NCI-H69 (cell line): ENCODE data around the gene TMEM121.
A peak's percentile ranks its signal among the peaks of the same experiment; 100 is the strongest.

ENCODE experiments used
- DNase-seq: peaks from one replicate; lab custom pipeline; 2025; lab: John Stamatoyannopoulos, UW

Gene TMEM121

GRCh38 chr14:105498430-105499255 lies 27.7 kb upstream of the TMEM121 start:
- DNase-seq = no peak

DNA sequence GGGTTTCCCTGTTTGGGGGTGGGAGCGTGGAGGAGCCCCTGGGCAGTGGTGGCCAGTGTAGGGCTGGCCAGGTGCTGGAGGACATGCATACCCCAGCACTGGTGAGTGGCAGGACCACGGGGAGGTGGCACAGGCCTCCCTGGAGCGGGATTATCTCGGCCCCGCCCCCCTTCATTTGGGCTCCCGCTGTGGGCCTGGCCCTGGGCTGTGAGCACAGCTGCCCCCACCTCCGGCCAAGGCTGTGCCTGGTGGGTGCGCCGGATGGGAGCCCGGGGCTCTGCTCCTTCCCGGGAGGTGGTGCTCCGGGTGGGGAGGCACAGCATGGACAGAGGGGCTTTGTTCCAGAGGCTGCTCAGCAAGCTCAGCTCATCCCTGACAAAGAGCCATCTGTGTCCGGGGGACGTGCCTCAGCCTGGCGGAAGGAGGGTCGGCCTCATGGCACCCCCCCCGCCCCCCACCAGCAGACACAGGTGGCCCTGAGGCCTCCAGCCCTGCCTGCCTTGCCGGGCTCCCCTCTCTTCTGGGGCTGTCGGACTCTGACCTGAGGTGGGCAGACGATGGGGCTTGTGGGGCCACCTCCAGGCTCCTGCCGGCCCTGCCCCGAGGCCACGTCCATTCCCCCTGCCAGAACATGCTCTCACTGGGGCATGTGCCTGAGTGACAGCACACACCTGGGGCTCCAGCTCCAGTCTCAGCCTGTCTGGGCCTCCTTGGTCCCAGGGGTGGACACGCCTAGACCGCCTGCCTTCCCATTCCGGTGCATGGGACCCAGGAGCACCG lies 26.9 kb upstream of the TMEM121 start:
- no peak for DNase-seq

- no peak for DNase-seq
Measured at GRCh38 chr14:105500036-105500725, 26.2 kb upstream of the TMEM121 start.

DNA sequence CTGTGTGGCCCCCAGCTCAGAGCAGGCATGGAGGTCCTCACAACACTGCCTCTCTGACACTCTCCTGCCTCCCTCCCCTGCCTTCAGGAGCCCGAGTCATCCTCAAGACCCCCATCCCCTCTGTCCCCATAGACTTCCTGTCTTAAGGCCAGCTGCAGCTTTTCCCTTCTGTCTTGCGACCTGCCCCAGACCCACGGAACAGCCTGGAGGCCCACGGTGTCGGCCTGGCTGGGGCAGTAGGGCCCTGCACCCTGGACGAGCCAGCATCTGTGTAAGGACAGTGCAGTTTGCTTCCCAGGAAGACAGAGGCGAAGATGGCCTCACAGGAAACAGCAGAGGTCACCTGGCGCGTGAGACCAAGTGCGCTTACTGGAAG lies 25.7 kb upstream of the TMEM121 start:
- no peak for DNase-seq

DNA sequence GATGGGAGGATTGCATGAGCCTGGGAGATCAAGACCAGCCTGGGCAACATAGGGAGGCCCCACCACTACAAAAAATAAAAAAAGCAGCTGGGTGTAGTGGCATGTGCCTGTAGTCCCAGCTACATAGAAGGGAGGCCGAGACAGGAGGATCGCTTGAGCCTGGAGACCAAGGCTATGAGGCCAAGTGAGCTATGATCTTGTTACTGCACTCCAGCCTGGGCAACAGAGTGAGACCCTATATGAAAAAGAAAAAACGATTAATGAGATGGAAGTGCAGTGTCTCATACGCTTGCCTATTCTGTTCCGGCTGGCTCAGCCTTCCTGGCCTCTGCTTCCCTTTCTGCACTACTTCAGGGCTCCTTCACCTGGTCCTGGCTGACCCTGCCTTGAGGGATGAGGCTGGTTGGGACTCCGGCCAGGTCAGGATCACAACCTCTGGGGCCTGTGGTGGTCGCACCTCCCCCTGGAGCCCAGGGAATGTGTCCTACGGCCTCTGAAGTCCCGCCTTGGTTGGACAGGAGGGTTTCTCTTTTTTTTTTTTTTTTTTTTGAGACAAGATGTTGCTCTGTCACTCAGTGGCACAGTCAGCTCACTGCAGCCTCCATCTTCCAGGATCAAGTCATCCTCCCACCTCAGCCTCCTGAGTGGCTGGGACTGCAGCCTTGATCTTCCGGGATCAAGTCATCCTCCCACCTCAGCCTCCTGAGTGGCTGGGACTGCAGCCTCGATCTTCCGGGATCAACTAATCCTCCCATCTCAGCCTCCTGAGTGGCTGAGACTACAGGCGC lies 24.7 kb upstream of the TMEM121 start:
- no peak for DNase-seq

DNA sequence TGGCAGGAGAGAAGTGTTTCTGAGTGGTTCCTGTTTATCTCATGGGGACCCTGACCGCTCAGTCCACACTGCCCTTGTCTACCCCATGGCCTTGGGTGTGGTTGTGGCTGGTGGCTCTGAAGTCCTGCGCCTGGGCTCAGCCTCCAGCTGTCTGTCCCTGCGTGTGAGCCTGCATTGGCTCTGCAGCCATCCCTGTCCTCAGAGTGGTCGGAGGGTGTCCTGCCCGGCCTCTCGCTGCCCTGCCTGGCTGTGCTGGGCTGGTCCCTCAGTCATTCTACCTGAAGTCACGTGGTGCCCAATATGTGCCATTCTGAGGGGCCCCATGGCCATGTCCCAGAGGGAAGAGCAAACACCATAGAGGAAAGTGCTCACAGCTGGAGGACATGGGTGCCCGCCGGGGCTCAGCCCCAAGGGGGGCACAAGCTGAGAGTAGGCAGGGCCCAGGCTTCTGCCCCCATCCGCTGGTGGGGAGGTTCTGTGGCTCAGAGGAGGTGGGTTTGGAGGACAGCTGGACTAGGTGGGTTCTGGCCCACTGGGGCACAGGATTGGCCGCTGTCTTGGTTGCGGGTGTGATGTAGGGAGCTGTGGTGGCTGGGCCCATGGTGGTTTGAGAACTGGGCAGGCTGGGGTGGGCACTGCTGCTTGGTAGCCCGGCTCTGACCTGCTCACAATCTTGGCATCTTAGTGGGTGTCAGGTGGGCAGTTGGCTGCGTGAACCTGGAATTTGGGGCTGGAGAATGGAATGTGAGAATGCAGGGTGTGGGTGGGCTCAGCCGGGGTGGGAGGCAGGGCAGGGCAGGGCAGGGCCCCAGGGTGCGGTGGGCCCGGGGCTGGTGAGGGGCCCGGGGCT lies 23.7 kb upstream of the TMEM121 start:
- DNase-seq = no peak

- no peak for DNase-seq
Measured at GRCh38 chr14:105503296-105503640, 23.1 kb upstream of the TMEM121 start.

- DNase-seq = no peak
Measured at GRCh38 chr14:105503935-105504692, 22.3 kb upstream of the TMEM121 start.

DNA sequence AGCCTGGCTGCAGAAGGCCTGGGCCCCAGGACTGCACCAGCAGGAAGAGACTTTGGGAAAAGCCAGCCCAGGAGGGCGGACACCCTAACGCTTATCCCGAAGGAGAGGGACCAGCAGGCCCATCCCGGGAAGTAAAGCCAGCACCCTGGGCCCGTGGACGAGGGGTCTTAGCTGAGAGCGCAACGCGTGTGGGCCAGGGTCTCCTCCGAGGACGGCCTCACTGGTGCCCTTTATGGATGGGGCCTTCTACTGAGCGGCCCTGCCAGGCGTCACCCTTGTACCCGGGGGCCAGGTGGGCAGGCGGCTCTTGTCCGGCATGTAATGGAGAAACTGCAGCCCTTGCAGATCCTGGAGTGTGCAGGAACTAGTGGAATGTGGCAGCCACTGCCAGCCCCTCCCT lies 21.3 kb upstream of the TMEM121 start:
- DNase-seq = no peak

GRCh38 chr14:105507247-105507646 lies 19.1 kb upstream of the TMEM121 start:
- no peak for DNase-seq

DNA sequence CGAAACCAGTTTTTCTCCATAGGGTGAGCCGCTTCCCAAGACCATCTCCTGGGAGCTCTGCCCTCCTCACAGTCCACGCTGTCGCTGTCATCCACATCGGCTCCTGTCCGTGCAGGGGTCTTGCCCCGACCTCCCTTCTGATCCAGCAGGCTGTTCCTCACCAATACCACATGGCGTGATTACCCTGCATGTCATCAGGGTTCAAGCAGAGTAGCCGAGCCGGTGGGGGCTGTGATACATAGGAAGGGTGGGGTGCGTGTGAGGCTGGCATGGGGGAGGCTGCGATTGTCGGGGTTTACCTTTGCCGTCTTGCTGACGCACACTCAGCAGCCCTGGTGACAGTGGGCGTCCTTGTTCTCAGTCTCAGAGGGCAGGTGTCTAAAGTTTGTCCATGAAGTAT lies 18.3 kb upstream of the TMEM121 start:
- DNase-seq = no peak

DNA sequence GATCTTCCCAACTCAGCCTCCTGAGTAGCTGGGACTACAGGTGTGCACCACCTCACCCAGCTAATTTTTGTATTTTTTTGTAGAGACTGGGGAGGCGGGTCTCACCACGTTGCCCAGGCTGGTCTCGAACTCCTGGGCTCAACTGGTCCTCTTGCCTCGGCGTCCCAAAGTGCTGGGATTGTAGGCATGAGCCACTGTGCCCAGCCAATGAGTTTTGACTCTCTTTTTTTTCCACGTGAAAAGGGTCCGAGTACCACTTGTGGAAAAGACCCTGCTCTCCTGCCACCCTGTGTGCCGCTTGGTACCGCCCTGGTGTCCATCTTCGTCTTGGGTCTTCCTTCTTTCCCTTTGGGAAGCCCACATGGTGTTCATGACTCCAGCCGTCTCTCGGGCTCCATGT lies 17.8 kb upstream of the TMEM121 start:
- DNase-seq = no peak

DNA sequence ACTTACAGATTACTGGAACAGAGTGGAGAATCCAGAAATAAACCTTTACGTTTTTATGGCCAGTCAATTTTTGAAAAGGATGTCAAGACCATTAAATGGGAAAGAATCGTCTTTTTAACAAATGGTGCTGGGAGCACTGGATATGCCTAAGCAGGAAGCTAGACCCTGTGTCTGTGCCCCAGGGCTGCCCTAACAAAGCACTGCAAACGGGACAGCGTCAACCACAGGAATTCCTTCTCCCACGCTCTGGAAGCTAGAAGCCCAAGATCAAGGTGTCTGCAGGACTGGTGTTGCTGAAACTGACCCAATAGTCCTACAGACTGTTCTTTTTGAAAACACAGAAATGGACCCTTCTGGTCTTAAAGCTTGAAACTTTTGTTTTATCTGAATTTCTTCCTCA lies 9.3 kb upstream of the TMEM121 start:
- DNase-seq = no peak

DNA sequence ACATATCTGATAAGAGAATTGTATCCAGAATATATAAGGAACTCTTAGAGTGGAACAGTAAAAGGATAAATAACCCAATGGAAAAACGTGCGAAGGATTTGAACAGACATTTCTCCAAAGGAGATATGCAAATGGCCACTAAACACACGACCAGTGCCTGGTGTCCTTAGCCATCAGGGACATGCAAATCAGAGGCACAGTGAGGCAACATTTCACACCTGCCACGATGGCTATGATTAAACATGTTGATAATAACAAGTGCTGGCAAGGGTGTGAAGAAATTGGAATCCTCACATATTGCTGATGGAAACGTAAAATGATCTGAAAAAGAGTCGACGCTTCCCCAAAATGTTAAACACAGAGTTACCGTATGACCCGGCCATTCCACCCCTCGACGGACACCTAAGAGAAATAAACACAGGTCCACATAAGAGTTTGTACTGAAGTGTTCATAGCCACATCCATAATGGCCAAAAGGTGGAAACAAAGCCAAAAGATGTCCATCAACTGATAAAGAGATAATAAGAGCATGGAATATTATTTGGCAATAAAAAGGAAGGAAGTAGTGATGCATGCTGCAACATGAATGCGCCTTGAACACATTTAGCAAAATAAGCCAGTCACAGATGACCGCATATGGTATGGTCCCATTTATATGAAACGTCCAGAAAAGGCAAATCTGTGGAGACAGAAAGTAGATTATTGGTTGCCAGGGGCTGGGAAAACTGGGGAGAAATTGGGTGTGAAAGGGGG lies 6.3 kb upstream of the TMEM121 start:
- DNase-seq = no peak

- DNase-seq = no peak
Measured at GRCh38 chr14:105525326-105525725, 1.1 kb upstream of the TMEM121 start.

DNA sequence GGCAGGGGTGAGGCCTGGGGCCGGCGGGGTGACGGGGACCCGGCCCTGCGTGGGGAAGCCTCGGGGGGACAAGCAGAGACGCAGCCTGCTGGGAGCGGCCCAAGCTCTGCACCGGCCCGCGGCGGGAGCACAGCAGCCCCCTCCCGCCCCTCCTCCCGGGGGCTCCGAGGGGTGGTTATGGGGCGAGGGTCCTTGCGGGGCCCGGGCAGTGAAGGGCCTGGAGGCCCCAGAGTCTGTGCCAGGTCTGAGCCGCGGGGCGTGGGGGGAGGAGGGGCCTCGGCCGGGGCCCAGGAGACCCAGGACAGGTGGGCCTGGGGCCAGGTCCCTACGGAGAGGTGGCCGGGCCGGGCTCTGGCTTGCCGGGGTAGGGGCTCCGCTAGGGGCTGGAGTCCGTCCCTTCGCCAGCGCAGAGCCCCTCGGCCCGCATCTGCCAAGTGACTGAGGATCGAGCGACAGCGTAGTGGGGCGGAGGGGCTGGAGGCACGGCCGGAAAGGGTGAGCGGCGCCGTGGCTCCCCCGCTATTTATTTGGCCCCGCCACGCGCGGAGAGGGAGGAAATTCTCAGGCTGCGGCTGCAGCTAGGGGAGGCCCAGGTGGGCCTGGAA lies 495 bp downstream of the TMEM121 start:
- DNase-seq = peak; percentile 39

- DNase-seq = no peak
Measured at GRCh38 chr14:105527381-105527825, 1.0 kb downstream of the TMEM121 start.

GRCh38 chr14:105527826-105528585 lies 1.6 kb downstream of the TMEM121 start:
- peak; percentile 87 for DNase-seq
